ENCODE results near the gene AP2B1. TPM values are rescaled to one million over a fixed set of nuclear protein-coding genes. Genes with fewer than 3 reads are reported as not detected.

AP2B1 gene
- total RNA-seq, 1 experiment from 2014 or later = 195 TPM

DNA sequence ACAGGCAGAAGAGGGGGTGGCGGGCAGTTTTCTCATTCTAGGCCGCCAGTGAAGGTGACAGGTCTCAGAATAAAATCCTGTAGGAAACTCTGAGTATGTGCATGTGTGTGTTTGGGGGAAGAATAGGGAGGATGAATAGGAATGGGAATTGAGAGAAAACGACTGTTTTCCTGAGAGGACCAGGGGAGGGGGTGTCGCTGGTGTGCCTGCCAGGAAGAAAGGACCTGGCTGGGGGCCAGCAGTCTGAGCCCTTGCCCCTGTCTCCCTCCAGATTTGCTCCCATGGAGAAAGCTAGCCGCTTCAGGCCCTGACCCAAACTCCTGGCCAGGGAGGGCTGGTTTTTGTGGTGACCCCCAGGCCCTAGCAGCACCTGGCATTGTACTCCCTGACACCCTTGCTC lies 187.9 kb downstream of the AP2B1 start:
- Mint-ChIP-seq H3K27ac (no peak overlapping the region), H3K4me3 (no peak overlapping the region), H3K36me3 (no peaks in the 10 kb centered on the region), H3K4me1 (peaks cover 33% of the 10 kb centered on the region), H3K27me3 (ENCODE audit: low read depth) (no peaks in the 10 kb centered on the region), H3K9me3 (0 out of 2 replicates have a peak, but pooled peaks cover 3% of the 10 kb centered on the region)
- ChIA-PET POLR2A (interaction anchor here (1.1 kb wide), 1 partner anchor 11 kb away, joined by 3 read pairs; no protein-coding TSS in a partner anchor), CTCF (interaction anchor here (1.2 to 4.3 kb wide), 4 partner anchors 10 to 74 kb away, joined by 3 to 60 read pairs (median 10); partner anchors contain the start of gene TAF15)
- TF ChIP-seq, protein P1, sequence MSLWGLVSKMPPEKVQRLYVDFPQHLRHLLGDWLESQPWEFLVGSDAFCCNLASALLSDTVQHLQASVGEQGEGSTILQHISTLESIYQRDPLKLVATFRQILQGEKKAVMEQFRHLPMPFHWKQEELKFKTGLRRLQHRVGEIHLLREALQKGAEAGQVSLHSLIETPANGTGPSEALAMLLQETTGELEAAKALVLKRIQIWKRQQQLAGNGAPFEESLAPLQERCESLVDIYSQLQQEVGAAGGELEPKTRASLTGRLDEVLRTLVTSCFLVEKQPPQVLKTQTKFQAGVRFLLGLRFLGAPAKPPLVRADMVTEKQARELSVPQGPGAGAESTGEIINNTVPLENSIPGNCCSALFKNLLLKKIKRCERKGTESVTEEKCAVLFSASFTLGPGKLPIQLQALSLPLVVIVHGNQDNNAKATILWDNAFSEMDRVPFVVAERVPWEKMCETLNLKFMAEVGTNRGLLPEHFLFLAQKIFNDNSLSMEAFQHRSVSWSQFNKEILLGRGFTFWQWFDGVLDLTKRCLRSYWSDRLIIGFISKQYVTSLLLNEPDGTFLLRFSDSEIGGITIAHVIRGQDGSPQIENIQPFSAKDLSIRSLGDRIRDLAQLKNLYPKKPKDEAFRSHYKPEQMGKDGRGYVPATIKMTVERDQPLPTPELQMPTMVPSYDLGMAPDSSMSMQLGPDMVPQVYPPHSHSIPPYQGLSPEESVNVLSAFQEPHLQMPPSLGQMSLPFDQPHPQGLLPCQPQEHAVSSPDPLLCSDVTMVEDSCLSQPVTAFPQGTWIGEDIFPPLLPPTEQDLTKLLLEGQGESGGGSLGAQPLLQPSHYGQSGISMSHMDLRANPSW (CRISPR knock-in tag; conservative IDR thresholded peaks at IDR 0.05; ENCODE audit: low read depth) = no peak
- TF ChIP-seq FOXJ3 (CRISPR knock-in tag; IDR thresholded peaks at IDR 0.05; ENCODE audit: borderline replicate concordance) (no peak), FOXK1 (CRISPR knock-in tag; IDR thresholded peaks at IDR 0.05) (no peak), NFE2L1 (CRISPR knock-in tag; IDR thresholded peaks at IDR 0.05) (no peak), ZBTB21 (CRISPR knock-in tag; IDR thresholded peaks at IDR 0.05; ENCODE audit: borderline replicate concordance) (no peak), ELF4 (CRISPR knock-in tag; IDR thresholded peaks at IDR 0.05; ENCODE audit: low read depth) (no peak), FOXP1 (CRISPR knock-in tag; IDR thresholded peaks at IDR 0.05; ENCODE audit: borderline replicate concordance) (no peak), NR3C1 (CRISPR knock-in tag; conservative IDR thresholded peaks at IDR 0.05; ENCODE audit: low read depth) (no peak), TCF7 (CRISPR knock-in tag; IDR thresholded peaks at IDR 0.05; ENCODE audit: low read depth) (no peak), OVOL2 (CRISPR knock-in tag; IDR thresholded peaks at IDR 0.05; ENCODE audit: borderline replicate concordance) (no peak), HMGA2 (CRISPR knock-in tag; IDR thresholded peaks at IDR 0.05) (no peak)
- TF ChIP-seq, protein P2, sequence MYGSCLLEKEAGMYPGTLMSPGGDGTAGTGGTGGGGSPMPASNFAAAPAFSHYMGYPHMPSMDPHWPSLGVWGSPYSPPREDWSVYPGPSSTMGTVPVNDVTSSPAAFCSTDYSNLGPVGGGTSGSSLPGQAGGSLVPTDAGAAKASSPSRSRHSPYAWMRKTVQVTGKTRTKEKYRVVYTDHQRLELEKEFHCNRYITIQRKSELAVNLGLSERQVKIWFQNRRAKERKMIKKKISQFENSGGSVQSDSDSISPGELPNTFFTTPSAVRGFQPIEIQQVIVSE (CRISPR knock-in tag; IDR thresholded peaks at IDR 0.05; ENCODE audit: borderline replicate concordance) = no peak
- TF ChIP-seq, protein P3, sequence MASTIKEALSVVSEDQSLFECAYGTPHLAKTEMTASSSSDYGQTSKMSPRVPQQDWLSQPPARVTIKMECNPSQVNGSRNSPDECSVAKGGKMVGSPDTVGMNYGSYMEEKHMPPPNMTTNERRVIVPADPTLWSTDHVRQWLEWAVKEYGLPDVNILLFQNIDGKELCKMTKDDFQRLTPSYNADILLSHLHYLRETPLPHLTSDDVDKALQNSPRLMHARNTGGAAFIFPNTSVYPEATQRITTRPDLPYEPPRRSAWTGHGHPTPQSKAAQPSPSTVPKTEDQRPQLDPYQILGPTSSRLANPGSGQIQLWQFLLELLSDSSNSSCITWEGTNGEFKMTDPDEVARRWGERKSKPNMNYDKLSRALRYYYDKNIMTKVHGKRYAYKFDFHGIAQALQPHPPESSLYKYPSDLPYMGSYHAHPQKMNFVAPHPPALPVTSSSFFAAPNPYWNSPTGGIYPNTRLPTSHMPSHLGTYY (CRISPR knock-in tag; IDR thresholded peaks at IDR 0.05) = no peak
- TF ChIP-seq, protein P4, sequence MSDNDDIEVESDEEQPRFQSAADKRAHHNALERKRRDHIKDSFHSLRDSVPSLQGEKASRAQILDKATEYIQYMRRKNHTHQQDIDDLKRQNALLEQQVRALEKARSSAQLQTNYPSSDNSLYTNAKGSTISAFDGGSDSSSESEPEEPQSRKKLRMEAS (CRISPR knock-in tag; IDR thresholded peaks at IDR 0.05) = no peak
- TF ChIP-seq, protein P5, sequence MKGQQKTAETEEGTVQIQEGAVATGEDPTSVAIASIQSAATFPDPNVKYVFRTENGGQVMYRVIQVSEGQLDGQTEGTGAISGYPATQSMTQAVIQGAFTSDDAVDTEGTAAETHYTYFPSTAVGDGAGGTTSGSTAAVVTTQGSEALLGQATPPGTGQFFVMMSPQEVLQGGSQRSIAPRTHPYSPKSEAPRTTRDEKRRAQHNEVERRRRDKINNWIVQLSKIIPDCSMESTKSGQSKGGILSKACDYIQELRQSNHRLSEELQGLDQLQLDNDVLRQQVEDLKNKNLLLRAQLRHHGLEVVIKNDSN (CRISPR knock-in tag; IDR thresholded peaks at IDR 0.05) = no peak
- no peak for DNase-seq (ENCODE audit: low spot score)
- ATAC-seq = no peak

DNA sequence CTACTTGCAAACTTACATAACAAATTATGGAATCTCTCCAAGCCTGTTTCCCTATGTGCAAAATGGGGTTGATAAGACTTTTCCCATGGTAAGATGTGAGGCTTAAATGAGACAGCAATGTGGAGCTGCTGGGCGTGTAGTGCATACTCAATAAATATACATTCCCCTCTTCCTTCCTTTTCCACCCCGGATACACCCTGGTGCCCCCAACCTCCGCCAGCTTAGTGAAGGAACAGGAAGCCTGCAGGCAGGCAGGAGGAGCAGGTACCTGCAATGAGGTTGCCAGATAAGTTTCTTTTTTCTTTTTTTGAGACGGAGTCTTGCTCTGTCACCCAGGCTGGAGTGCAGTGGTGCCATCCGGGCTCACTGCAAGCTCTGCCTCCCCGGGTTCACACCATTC lies 188.5 kb downstream of the AP2B1 start:
- H3K27me3 Mint-ChIP-seq (ENCODE audit: low read depth) = no peaks in the 10 kb centered on the region
- H3K4me3 Mint-ChIP-seq = no peak overlapping the region
- H3K4me1 Mint-ChIP-seq = peaks cover 33% of the 10 kb centered on the region
- DNase-seq (ENCODE audit: low spot score) (no peak), ATAC-seq (no peak)
- no peaks in the 10 kb centered on the region for H3K9me3 Mint-ChIP-seq
- ChIA-PET POLR2A (interaction anchor here (2.3 kb wide), 1 partner anchor 11 kb away, joined by 7 read pairs; no protein-coding TSS in a partner anchor), CTCF (interaction anchor here (1.6 to 4.3 kb wide), 3 partner anchors 11 to 34 kb away, joined by 4 to 60 read pairs (median 17); partner anchors contain the start of gene TAF15)
- no peak overlapping the region for H3K27ac Mint-ChIP-seq
- H3K36me3 Mint-ChIP-seq = no peaks in the 10 kb centered on the region
- TF ChIP-seq, protein P6, sequence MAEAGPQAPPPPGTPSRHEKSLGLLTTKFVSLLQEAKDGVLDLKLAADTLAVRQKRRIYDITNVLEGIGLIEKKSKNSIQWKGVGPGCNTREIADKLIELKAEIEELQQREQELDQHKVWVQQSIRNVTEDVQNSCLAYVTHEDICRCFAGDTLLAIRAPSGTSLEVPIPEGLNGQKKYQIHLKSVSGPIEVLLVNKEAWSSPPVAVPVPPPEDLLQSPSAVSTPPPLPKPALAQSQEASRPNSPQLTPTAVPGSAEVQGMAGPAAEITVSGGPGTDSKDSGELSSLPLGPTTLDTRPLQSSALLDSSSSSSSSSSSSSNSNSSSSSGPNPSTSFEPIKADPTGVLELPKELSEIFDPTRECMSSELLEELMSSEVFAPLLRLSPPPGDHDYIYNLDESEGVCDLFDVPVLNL (CRISPR knock-in tag; IDR thresholded peaks at IDR 0.05; ENCODE audit: borderline replicate concordance, low read depth) = no peak
- TF ChIP-seq ZNF263 (CRISPR knock-in tag; IDR thresholded peaks at IDR 0.05; ENCODE audit: low read depth) (no peak), ZNF671 (CRISPR knock-in tag; IDR thresholded peaks at IDR 0.05) (no peak), NR1H2 (CRISPR knock-in tag; IDR thresholded peaks at IDR 0.05) (no peak), GABPB1 (CRISPR knock-in tag; IDR thresholded peaks at IDR 0.05) (no peak), RELA (CRISPR knock-in tag; IDR thresholded peaks at IDR 0.05; ENCODE audit: borderline replicate concordance) (no peak), ZNF423 (CRISPR knock-in tag; IDR thresholded peaks at IDR 0.05) (no peak), CREB1 (CRISPR knock-in tag; IDR thresholded peaks at IDR 0.05) (no peak), RORB (CRISPR knock-in tag; IDR thresholded peaks at IDR 0.05) (no peak), FOXJ3 (CRISPR knock-in tag; IDR thresholded peaks at IDR 0.05; ENCODE audit: borderline replicate concordance) (no peak), CBFB (CRISPR knock-in tag; IDR thresholded peaks at IDR 0.05; ENCODE audit: low read depth) (no peak), ZNF317 (CRISPR knock-in tag; IDR thresholded peaks at IDR 0.05; ENCODE audit: borderline replicate concordance, low read depth) (no peak), HMGA2 (CRISPR knock-in tag; IDR thresholded peaks at IDR 0.05) (no peak)
- TF ChIP-seq, protein P2 (CRISPR knock-in tag; IDR thresholded peaks at IDR 0.05; ENCODE audit: borderline replicate concordance) = no peak
- TF ChIP-seq, protein P3 (CRISPR knock-in tag; IDR thresholded peaks at IDR 0.05) = no peak
